Measurements from ENCODE around the gene GUCY1A1.

- TF ChIP-seq POLR2A (IDR thresholded peaks at IDR 0.05) (no peak), CTCF (IDR thresholded peaks at IDR 0.05) (no peak)
These were observed 17.8 kb downstream of the GUCY1A1 start for GRCh38 chr4:155684423-155684822.
